ENCODE results near the gene TSPAN4. TPM values are rescaled to one million over a fixed set of nuclear protein-coding genes. Genes with fewer than 3 reads are reported as not detected.

Gene TSPAN4
- total and polyA plus RNA-seq, 9 of the 15 experiments (the other 6 are each of a cell fraction or from before 2014, with no cell fraction given) = 0.07 to 31.0 (median 15.7) TPM

DNA sequence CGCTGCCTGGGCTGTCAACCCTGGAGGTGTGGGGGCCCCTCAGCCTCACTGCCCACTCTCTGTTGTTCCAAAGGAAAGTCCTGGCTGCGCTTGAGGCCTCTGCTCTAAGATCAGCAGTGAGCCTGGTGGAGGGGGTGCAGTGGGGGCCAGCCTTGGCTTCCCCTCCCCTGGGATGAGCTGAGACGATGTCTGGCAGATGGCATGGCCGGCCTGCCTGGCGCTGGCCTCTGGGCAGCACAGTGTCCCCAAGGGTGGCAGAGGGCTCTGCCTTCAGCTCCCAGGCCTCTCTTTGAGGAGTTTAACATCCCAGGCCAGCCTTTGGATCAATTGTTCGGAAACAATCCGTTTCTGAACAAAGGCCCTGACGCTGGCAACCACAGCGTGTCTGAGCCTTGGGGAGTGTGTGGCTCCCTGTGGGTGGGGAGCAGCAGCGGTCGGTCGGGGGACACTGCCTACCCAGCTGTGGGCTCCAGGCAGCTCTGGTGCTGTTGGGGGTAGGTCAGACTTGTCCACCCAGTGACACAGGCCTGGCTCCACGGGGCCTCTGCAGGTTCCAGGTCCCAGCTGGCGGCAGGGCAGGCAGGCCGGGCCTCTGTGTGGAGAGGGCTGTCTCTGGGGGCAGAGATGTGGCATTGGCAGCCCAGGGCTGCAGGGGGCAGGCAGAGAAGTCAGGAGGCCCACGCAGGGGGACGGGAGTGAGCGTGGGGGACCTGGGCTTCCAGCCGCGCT lies 12.1 kb downstream of the TSPAN4 start:
- CTCF ChIA-PET (ENCODE audit: low intra/inter-chr PET ratio) = no interaction called here
- Histone ChIP-seq H3K27me3 (ENCODE audit: control insufficient read depth in 2 of 2, insufficient read depth in 2 of 2, low read length in 2 of 2) (no peaks in the 10 kb centered on the region), H2AFZ (ENCODE audit: low read depth, low read length) (no peak overlapping the region), H3K4me3 (no peak overlapping the region), H3K79me2 (ENCODE audit: control insufficient read depth, insufficient read depth, low read length) (no peaks in the 10 kb centered on the region), H3K27ac (ENCODE audit: extremely low read depth, low read depth, low read length) (no peak overlapping the region), H3K9me3 (replicated peaks; ENCODE audit: control insufficient read depth, insufficient read depth, low read depth, low read length) (no peaks in the 10 kb centered on the region), H3K4me1 (replicated peaks in 1 of 2; ENCODE audit: control insufficient read depth in 2 of 2, insufficient read depth in 2 of 2, low read length in 2 of 2) (peaks cover 4 to 88% of the 10 kb centered on the region in 2 experiments; a peak in 3 of 5 replicates), H4K20me1 (replicated peaks; ENCODE audit: control insufficient read depth, insufficient read depth, low read length) (peaks cover 8% of the 10 kb centered on the region), H3K9ac (ENCODE audit: insufficient read depth in 1 of 2, low read depth in 2 of 2, low read length in 2 of 2) (no peak overlapping the region; a peak in 1 of 4 replicates), H3K4me2 (ENCODE audit: insufficient read depth, low read length) (no peak overlapping the region), H3K36me3 (ENCODE audit: control insufficient read depth, insufficient read depth, low read length) (no peaks in the 10 kb centered on the region), H3K9me1 (ENCODE audit: control insufficient read depth, insufficient read depth, low read length) (no peaks in the 10 kb centered on the region)
- FAIRE-seq (no peak), ATAC-seq (no peak), DNase-seq (ENCODE audit: extremely low read depth in 1 of 4, low spot score in 3 of 4) (no peak)
- POLR2A ChIA-PET = interaction anchor here (0.7 to 2.0 kb wide), 2 partner anchors 10 to 12 kb away, joined by 4 to 5 read pairs; partner anchors contain the start of gene TSPAN4
- in situ Hi-C loops (cut with MboI) = no loop called here
- no TSS peak for BruUV-seq (replicated peaks)
- intact Hi-C loops (cut with micrococcal nuclease) = no loop called here
- WGBS (ENCODE audit: insufficient coverage, low coverage, missing lambda C conversion rate) = 73% methylated on average over 19 of the region's 20 CpGs
- TF ChIP-seq KDM4B (IDR thresholded peaks at IDR 0.05; ENCODE audit: borderline replicate concordance in 2 of 2, low read depth in 1 of 2) = no peak
- TF ChIP-seq, protein P1, sequence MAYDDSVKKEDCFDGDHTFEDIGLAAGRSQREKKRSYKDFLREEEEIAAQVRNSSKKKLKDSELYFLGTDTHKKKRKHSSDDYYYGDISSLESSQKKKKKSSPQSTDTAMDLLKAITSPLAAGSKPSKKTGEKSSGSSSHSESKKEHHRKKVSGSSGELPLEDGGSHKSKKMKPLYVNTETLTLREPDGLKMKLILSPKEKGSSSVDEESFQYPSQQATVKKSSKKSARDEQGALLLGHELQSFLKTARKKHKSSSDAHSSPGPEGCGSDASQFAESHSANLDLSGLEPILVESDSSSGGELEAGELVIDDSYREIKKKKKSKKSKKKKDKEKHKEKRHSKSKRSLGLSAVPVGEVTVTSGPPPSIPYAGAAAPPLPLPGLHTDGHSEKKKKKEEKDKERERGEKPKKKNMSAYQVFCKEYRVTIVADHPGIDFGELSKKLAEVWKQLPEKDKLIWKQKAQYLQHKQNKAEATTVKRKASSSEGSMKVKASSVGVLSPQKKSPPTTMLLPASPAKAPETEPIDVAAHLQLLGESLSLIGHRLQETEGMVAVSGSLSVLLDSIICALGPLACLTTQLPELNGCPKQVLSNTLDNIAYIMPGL (CRISPR knock-in tag; IDR thresholded peaks at IDR 0.05) = no peak
- no peak for TF ChIP-seq MLLT1 (IDR thresholded peaks at IDR 0.05)
- no peak for TF ChIP-seq GTF2B (IDR thresholded peaks at IDR 0.05; ENCODE audit: extremely low read depth, insufficient read length)
- TF ChIP-seq, protein P2, sequence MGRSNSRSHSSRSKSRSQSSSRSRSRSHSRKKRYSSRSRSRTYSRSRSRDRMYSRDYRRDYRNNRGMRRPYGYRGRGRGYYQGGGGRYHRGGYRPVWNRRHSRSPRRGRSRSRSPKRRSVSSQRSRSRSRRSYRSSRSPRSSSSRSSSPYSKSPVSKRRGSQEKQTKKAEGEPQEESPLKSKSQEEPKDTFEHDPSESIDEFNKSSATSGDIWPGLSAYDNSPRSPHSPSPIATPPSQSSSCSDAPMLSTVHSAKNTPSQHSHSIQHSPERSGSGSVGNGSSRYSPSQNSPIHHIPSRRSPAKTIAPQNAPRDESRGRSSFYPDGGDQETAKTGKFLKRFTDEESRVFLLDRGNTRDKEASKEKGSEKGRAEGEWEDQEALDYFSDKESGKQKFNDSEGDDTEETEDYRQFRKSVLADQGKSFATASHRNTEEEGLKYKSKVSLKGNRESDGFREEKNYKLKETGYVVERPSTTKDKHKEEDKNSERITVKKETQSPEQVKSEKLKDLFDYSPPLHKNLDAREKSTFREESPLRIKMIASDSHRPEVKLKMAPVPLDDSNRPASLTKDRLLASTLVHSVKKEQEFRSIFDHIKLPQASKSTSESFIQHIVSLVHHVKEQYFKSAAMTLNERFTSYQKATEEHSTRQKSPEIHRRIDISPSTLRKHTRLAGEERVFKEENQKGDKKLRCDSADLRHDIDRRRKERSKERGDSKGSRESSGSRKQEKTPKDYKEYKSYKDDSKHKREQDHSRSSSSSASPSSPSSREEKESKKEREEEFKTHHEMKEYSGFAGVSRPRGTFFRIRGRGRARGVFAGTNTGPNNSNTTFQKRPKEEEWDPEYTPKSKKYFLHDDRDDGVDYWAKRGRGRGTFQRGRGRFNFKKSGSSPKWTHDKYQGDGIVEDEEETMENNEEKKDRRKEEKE (IDR thresholded peaks at IDR 0.05; ENCODE audit: borderline replicate concordance in 1 of 2, control insufficient read depth in 1 of 2, low read depth in 2 of 2, low read length in 1 of 2) = no peak
- TF ChIP-seq ESRRA (IDR thresholded peaks at IDR 0.05; ENCODE audit: borderline replicate concordance, low read depth) = no peak
- no peak for TF ChIP-seq TCFL5 (CRISPR knock-in tag; conservative IDR thresholded peaks at IDR 0.05)
- TF ChIP-seq NELFE (IDR thresholded peaks at IDR 0.05; ENCODE audit: insufficient read depth, insufficient read length) = no peak
- TF ChIP-seq ZNF175 (CRISPR knock-in tag; IDR thresholded peaks at IDR 0.05; ENCODE audit: low read depth) = no peak
- no peak for TF ChIP-seq SIX5 (IDR thresholded peaks at IDR 0.05; ENCODE audit: borderline replicate concordance in 1 of 2, insufficient read depth in 1 of 2, low read depth in 1 of 2, low read length in 2 of 2)
- TF ChIP-seq YBX1 (IDR thresholded peaks at IDR 0.05) = no peak

Data from K562 (cell line).